Measurements from ENCODE around the gene LCNL1. TPM values are rescaled to one million over a fixed set of nuclear protein-coding genes. Genes with fewer than 3 reads are reported as not detected.

LCNL1 gene
- total and polyA plus RNA-seq, 2 of the 13 experiments (the other 11 are each of a cell fraction or from before 2014, with no cell fraction given) = not detected

GRCh38 chr9:136996361-136997292, 13.8 kb downstream of the LCNL1 start, which contains the start of gene CLIC3 (continued):
- peak; percentile 32 for TF ChIP-seq PAXIP1 (CRISPR knock-in tag; conservative IDR thresholded peaks at IDR 0.05)
- TF ChIP-seq ZNF607 (CRISPR knock-in tag; IDR thresholded peaks at IDR 0.05; ENCODE audit: borderline replicate concordance) = peak; percentile 54; the same call in 1 of the 2 replicates
- TF ChIP-seq ATF7 (IDR thresholded peaks at IDR 0.05) = no peak
- TF ChIP-seq ATF7 (CRISPR knock-in tag; IDR thresholded peaks at IDR 0.05) = 0 out of 2 replicates have a peak, but pooled peaks have one; percentile 62
- no peak for TF ChIP-seq SUZ12 (IDR thresholded peaks at IDR 0.05; ENCODE audit: low read depth, low read length)
- TF ChIP-seq ZGPAT (CRISPR knock-in tag; IDR thresholded peaks at IDR 0.05) = no peak; the same call in 1 of the 2 replicates
- peak; percentile 59 for TF ChIP-seq MXD1 (CRISPR knock-in tag; IDR thresholded peaks at IDR 0.05)
- TF ChIP-seq POGK (CRISPR knock-in tag; conservative IDR thresholded peaks at IDR 0.05) = 0 out of 2 replicates have a peak, but pooled peaks have one; percentile 42
- TF ChIP-seq GLMP (CRISPR knock-in tag; IDR thresholded peaks at IDR 0.05; ENCODE audit: borderline replicate concordance) = no peak
- TF ChIP-seq PATZ1 (CRISPR knock-in tag; IDR thresholded peaks at IDR 0.05) = peak; percentile 85
- TF ChIP-seq MEIS1 (CRISPR knock-in tag; IDR thresholded peaks at IDR 0.05; ENCODE audit: borderline replicate concordance) = 0 out of 2 replicates have a peak, but pooled peaks have one; percentile 35
